IMR-90 (cell line): ENCODE measurements around the gene NAV2. TPM values are rescaled to one million over a fixed set of nuclear protein-coding genes. Genes with fewer than 3 reads are reported as not detected.

Source experiments
- ATAC-seq: fragments of 200-7000 bp; cut with Tn5 transposase; 2 replicates; pipeline ENCODE4 v1.9.1; 2020; ENCODE audit warnings: low read depth, mild to moderate bottlenecking, moderate library complexity
- BruUV-seq: library from RNA; stranded (reverse); fragments of 400-500 nt; replicated peaks from 2 replicates; lab custom pipeline; 2021; lab: Mats Ljungman, UMichigan
- CTCF ChIA-PET: fragments of 300-600 bp; formaldehyde crosslinking; extraction: SDS; loops from one replicate; lab custom pipeline; 2021; ENCODE audit warnings: antibody characterized with exemption; lab: Yijun Ruan, JAX
- POLR2A ChIA-PET: fragments of 300-600 bp; sonication (Branson Sonifier 250); formaldehyde crosslinking; loops from one replicate; lab custom pipeline; 2022; ENCODE audit warnings: antibody characterized with exemption; ENCODE audit not compliant: unreplicated experiment; lab: Charles Lee
- DNase-seq: peaks from one replicate; pipeline ENCODE4 v3.0.0; 2013
- H2AFZ ChIP-seq: replicated peaks from 2 replicates; pipeline ENCODE3; 2013; ENCODE audit warnings: low read length, mild to moderate bottlenecking; ENCODE audit not compliant: poor library complexity
- H2AK5ac ChIP-seq: 2 replicates; pipeline ENCODE4 v1.6.1; 2013; ENCODE audit warnings: low read depth, low read length, inconsistent platforms
- H2AK9ac ChIP-seq: replicated peaks from 2 replicates; pipeline ENCODE3; 2013; ENCODE audit warnings: mild to moderate bottlenecking, low read depth, low read length, moderate library complexity; ENCODE audit not compliant: poor library complexity
- H2BK120ac ChIP-seq: 2 replicates; pipeline ENCODE4 v1.6.1; 2013; ENCODE audit warnings: low read depth, low read length, inconsistent platforms
- H2BK15ac ChIP-seq: 3 replicates; pipeline ENCODE4 v1.6.1; 2013; ENCODE audit warnings: low read depth, low read length, inconsistent platforms
- H2BK20ac ChIP-seq: 2 replicates; pipeline ENCODE4 v1.6.1; 2013; ENCODE audit warnings: low read depth, mild to moderate bottlenecking, inconsistent platforms, low read length, moderate library complexity
- H2BK5ac ChIP-seq: 2 replicates; pipeline ENCODE4 v1.6.1; 2013; ENCODE audit warnings: mild to moderate bottlenecking, low read depth, low read length, inconsistent platforms; ENCODE audit not compliant: poor library complexity, severe bottlenecking
- H3K14ac ChIP-seq: replicated peaks from 2 replicates; pipeline ENCODE4 v1.6.1; 2013; ENCODE audit warnings: low read depth, low read length, inconsistent platforms
- H3K18ac ChIP-seq: 2 replicates; pipeline ENCODE4 v1.6.1; 2013; ENCODE audit warnings: low read depth, low read length, control low read depth
- H3K23ac ChIP-seq: 2 replicates; pipeline ENCODE4 v1.6.1; 2013; ENCODE audit warnings: low read depth, low read length, inconsistent platforms
- H3K27ac ChIP-seq: 2 replicates; pipeline ENCODE4 v1.5.1; 2013; ENCODE audit warnings: mild to moderate bottlenecking, control low read depth, low read length; ENCODE audit not compliant: insufficient read depth
- H3K27me3 ChIP-seq: 2 replicates; pipeline ENCODE4 v1.6.1; 2013; ENCODE audit warnings: low read length; ENCODE audit not compliant: control insufficient read depth, insufficient read depth
- H3K36me3 ChIP-seq: 2 replicates; pipeline ENCODE4 v1.6.1; 2013; ENCODE audit warnings: low read length, mixed read lengths; ENCODE audit not compliant: control insufficient read depth, insufficient read depth
- H3K4ac ChIP-seq: 2 replicates; pipeline ENCODE4 v1.6.1; 2013; ENCODE audit warnings: low read depth, low read length, inconsistent platforms
- H3K4me1 ChIP-seq: 2 replicates; pipeline ENCODE4 v1.6.1; 2013; ENCODE audit warnings: low read length, mixed read lengths; ENCODE audit not compliant: control insufficient read depth, insufficient read depth
- H3K4me2 ChIP-seq: 2 replicates; pipeline ENCODE4 v1.6.1; 2013; ENCODE audit warnings: low read depth, mild to moderate bottlenecking, control low read depth, low read length, moderate library complexity
- H3K4me3 ChIP-seq: 2 replicates; pipeline ENCODE4 v1.5.1; 2013; ENCODE audit warnings: low read depth, mild to moderate bottlenecking, control low read depth, low read length, moderate library complexity; ENCODE audit not compliant: insufficient read depth
- H3K56ac ChIP-seq: 2 replicates; pipeline ENCODE4 v1.6.1; 2013; ENCODE audit warnings: low read length, inconsistent platforms; ENCODE audit not compliant: insufficient read depth; ENCODE audit errors: extremely low read depth
- H3K79me1 ChIP-seq, 2 experiments: 2 replicates each; pipeline ENCODE4 v1.6.1; 2013; ENCODE audit warnings: low read length in 2 of 2, inconsistent platforms in 1 of 2, low read depth in 1 of 2
- H3K9ac ChIP-seq: 2 replicates; pipeline ENCODE4 v1.6.1; 2013; ENCODE audit warnings: low read depth, low read length, control low read depth
- H3K9me1 ChIP-seq: 2 replicates; pipeline ENCODE4 v1.6.1; 2013; ENCODE audit warnings: low read length, inconsistent platforms; ENCODE audit not compliant: insufficient read depth
- H3K9me3 ChIP-seq: 2 replicates; pipeline ENCODE4 v1.6.1; 2013; ENCODE audit warnings: low read length; ENCODE audit not compliant: control insufficient read depth, insufficient read depth
- H4K20me1 ChIP-seq: 2 replicates; pipeline ENCODE4 v1.6.1; 2013; ENCODE audit warnings: low read length, inconsistent platforms; ENCODE audit not compliant: insufficient read depth
- H4K5ac ChIP-seq: 2 replicates; pipeline ENCODE4 v1.6.1; 2013; ENCODE audit warnings: mild to moderate bottlenecking, low read depth, low read length, control low read depth
- H4K8ac ChIP-seq, 2 experiments: 2 replicates each; pipeline ENCODE4 v1.6.1; 2013; ENCODE audit warnings: low read depth in 2 of 2, low read length in 2 of 2, control low read depth in 1 of 2, inconsistent platforms in 1 of 2
- H4K91ac ChIP-seq: 2 replicates; pipeline ENCODE4 v1.6.1; 2013; ENCODE audit warnings: low read depth, low read length, inconsistent platforms; ENCODE audit not compliant: insufficient read depth
- FOS ChIP-seq: fragments of 150-350 bp; IDR thresholded peaks from 2 replicates; pipeline ENCODE4 v1.6.1; 2016; ENCODE audit warnings: low read depth, low read length
- MAFK ChIP-seq: IDR thresholded peaks from 2 replicates; pipeline ENCODE4 v1.6.1; 2012; ENCODE audit warnings: low read depth, low read length, improper control_type of control experiment
- MAZ ChIP-seq: IDR thresholded peaks from 2 replicates; pipeline ENCODE4 v1.6.1; 2012; ENCODE audit warnings: low read depth, mild to moderate bottlenecking, low read length, improper control_type of control experiment, moderate library complexity, borderline replicate concordance
- NFE2L2 ChIP-seq: fragments of 150-350 bp; IDR thresholded peaks from 2 replicates; pipeline ENCODE4 v1.6.1; 2016; ENCODE audit warnings: low read depth, mild to moderate bottlenecking, low read length
- SMC3 ChIP-seq: fragments of 150-350 bp; IDR thresholded peaks from 2 replicates; pipeline ENCODE4 v1.6.1; 2016; ENCODE audit warnings: low read depth, mild to moderate bottlenecking, antibody characterized with exemption, low read length, moderate library complexity
- USF2 ChIP-seq: fragments of 150-350 bp; IDR thresholded peaks from 2 replicates; pipeline ENCODE4 v1.6.1; 2017; ENCODE audit warnings: mild to moderate bottlenecking, antibody characterized with exemption, low read length, low read depth
- WGBS, 2 experiments: methylation state at CpG; one replicate each; pipeline versions ENCODE4 v1.1.5 to v1.1.7; 2013; ENCODE audit warnings: missing lambda C conversion rate in 2 of 2; ENCODE audit not compliant: insufficient read length in 1 of 2; ENCODE audit errors: extremely low coverage in 2 of 2; 5-methylcytosine and 5-hydroxymethylcytosine counted together
- dilution Hi-C: fragments of 300-500 bp; cut with HindIII; formaldehyde crosslinking; loops from one replicate; pipeline ENCODE4 v1.14.3; 2018; ENCODE audit warnings: low sequenced_read_pairs; ENCODE audit not compliant: unreplicated experiment
- in situ Hi-C: fragments of 300-500 bp; cut with MboI; formaldehyde crosslinking; loops from 3 replicates; pipeline ENCODE4 v1.14.3; 2019; ENCODE audit warnings: low sequenced_read_pairs, inconsistent platforms, mixed read lengths
- intact Hi-C: fragments of 100-400 bp; cut with micrococcal nuclease; formaldehyde crosslinking; loops from 2 replicates; pipeline ENCODE4 v1.10.0; 2022
- polyA plus RNA-seq, 3 experiments: library from polyadenylated mRNA; depleted of rRNA; stranded (reverse); fragments of >200 nt; gene quantifications; 2 replicates each; pipeline ENCODE4 v1.2.3, GENCODE V29; 2012; ENCODE audit warnings: low replicate concordance in 1 of 3
- total RNA-seq: library from RNA; depleted of rRNA; stranded (reverse); fragments of >200 nt; gene quantifications from 2 replicates; pipeline ENCODE4 v1.2.3, GENCODE V29; 2012

Gene NAV2
- total and polyA plus RNA-seq, 2 of the 4 experiments (the other 2 are of a cell fraction): 4.5 to 12.6 TPM

DNA sequence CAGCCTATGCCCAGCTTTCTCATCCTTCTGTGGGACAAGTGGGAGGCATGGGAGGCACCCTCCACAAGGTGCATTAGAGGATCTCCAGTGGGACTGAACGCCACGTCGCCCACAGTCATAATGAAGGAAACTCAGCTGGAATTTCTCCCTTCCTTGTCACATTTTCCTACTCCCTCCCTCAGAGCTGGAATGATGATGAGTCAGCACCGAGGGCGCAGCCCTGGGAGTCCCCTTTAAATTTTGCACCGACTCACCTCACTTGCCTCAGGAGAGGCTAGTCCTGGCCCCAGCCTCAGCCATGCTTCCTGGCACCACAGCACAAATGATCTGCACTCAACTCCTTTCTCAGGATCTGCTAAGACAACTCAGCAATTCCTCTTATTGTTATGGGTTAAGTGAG lies 413.3 kb downstream of the NAV2 start:
- TF ChIP-seq MAZ: peak; percentile 75; the same call in 1 of the 2 replicates
- TF ChIP-seq MAFK: peak; percentile 92
- TF ChIP-seq NFE2L2: peak; percentile 45; the same call in 1 of the 2 replicates
- TF ChIP-seq SMC3: no peak
- TF ChIP-seq FOS: peak; percentile 60; the same call in 1 of the 2 replicates
- TF ChIP-seq USF2: no peak
- ATAC-seq (peak; percentile 70), DNase-seq (peak; percentile 79)
- Histone ChIP-seq H3K18ac (no peak overlapping the region), H2BK120ac (peak overlapping the region; percentile 25; the same call in 1 of the 2 replicates), H3K56ac (no peak overlapping the region), H2BK20ac (no peak overlapping the region), H3K4me1 (no peaks in the 10 kb centered on the region), H3K9ac (no peak overlapping the region), H4K8ac (no peak overlapping the region), H2AFZ (peak overlapping the region; percentile 40), H3K4ac (no peak overlapping the region), H3K23ac (no peak overlapping the region), H2AK5ac (0 out of 2 replicates have a peak overlapping the region, but pooled peaks have one; percentile 15), H3K4me2 (no peak overlapping the region), H3K27ac (no peak overlapping the region), H2BK15ac (no peak overlapping the region), H3K27me3 (no peaks in the 10 kb centered on the region), H4K91ac (no peak overlapping the region), H3K36me3 (no peaks in the 10 kb centered on the region), H3K14ac (no peak overlapping the region; the same call in 1 of the 2 replicates), H4K5ac (no peak overlapping the region), H2AK9ac (no peak overlapping the region), H2BK5ac (no peak overlapping the region), H4K20me1 (no peaks in the 10 kb centered on the region), H3K79me1 (no peaks in the 10 kb centered on the region), H3K9me3 (no peaks in the 10 kb centered on the region), H3K4me3 (no peak overlapping the region), H3K9me1 (no peaks in the 10 kb centered on the region; the same call in 1 of the 2 replicates)
- CTCF ChIA-PET: no interaction called here
- POLR2A ChIA-PET: no interaction called here
- BruUV-seq: no TSS peak
- dilution Hi-C loops: no loop called here
- WGBS, 2 experiments: no CpG with 5 or more reads among the region's 6 CpGs
- intact Hi-C loops: no loop called here
- in situ Hi-C loops: loop anchor here (5.0 to 25.0 kb wide), 4 partner anchors 179 to 814 kb away; no protein-coding TSS in a partner anchor
